Nephron (organoid): ENCODE data around the gene DIAPH2.

Experiments
- H3K27ac Mint-ChIP-seq, 3 experiments: 2 replicates each; pipeline ENCODE4 v1.8.0; 2020; ENCODE audit warnings: mixed read lengths in 3 of 3, mild to moderate bottlenecking in 2 of 3, moderate library complexity in 1 of 3
- H3K27me3 Mint-ChIP-seq: 2 replicates; pipeline ENCODE4 v1.8.0; 2021; ENCODE audit warnings: low read depth, mild to moderate bottlenecking, moderate library complexity, mixed read lengths
- H3K36me3 Mint-ChIP-seq: 2 replicates; pipeline ENCODE4 v1.8.0; 2020; ENCODE audit warnings: low read depth, mixed read lengths
- H3K4me1 Mint-ChIP-seq: 2 replicates; pipeline ENCODE4 v1.8.0; 2020; ENCODE audit warnings: mixed read lengths
- H3K4me3 Mint-ChIP-seq, 3 experiments: 2 replicates each; pipeline ENCODE4 v1.8.0; 2020; ENCODE audit warnings: mild to moderate bottlenecking in 3 of 3, mixed read lengths in 3 of 3, moderate library complexity in 2 of 3
- H3K9me3 Mint-ChIP-seq: 2 replicates; pipeline ENCODE4 v1.8.0; 2020; ENCODE audit warnings: mixed read lengths
- CTCF ChIP-seq, 3 experiments: fragments of 200-600 bp; sonication (generic); IDR thresholded peaks; one replicate each; pipeline ENCODE4 v1.5.0; 2021; ENCODE audit warnings: antibody characterized with exemption in 3 of 3; ENCODE audit not compliant: unreplicated experiment in 3 of 3

DIAPH2 gene

GRCh38 chrX:96979766-96980165 is 295.1 kb downstream of the DIAPH2 start:
- H3K4me3 Mint-ChIP-seq = no peak overlapping the region
- no peak for TF ChIP-seq CTCF (IDR thresholded peaks at IDR 0.05; ENCODE audit: unreplicated experiment in 3 of 3)
- H3K27me3 Mint-ChIP-seq = no peaks in the 10 kb centered on the region
- no peak overlapping the region for H3K27ac Mint-ChIP-seq
- H3K36me3 Mint-ChIP-seq = no peaks in the 10 kb centered on the region
- H3K4me1 Mint-ChIP-seq = no peaks in the 10 kb centered on the region
- no peaks in the 10 kb centered on the region for H3K9me3 Mint-ChIP-seq

GRCh38 chrX:96982161-96982560 is 297.5 kb downstream of the DIAPH2 start:
- Mint-ChIP-seq H3K36me3 (no peaks in the 10 kb centered on the region), H3K4me3 (no peak overlapping the region)
- no peak for TF ChIP-seq CTCF (IDR thresholded peaks at IDR 0.05; ENCODE audit: unreplicated experiment in 3 of 3)

DNA sequence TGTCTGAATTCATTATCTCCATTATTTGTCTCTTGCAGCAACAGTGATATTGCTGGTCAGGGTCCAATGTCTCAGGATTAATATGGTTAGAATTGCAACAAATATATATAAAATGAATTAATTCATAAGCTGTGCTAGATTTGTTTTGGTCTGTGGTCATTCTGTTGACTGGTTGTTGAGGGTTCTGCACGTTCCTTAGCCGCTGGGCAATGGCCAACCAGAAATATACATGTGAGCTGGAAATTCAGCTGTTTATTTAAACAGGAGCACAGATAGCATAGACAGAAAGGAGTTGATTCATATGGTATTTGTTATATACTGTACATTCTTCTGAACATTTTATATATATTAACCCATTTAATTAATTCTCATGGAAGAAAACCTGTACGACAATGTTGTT is 299.9 kb downstream of the DIAPH2 start:
- Mint-ChIP-seq H3K27ac (no peak overlapping the region), H3K4me3 (no peak overlapping the region), H3K36me3 (no peaks in the 10 kb centered on the region), H3K27me3 (no peaks in the 10 kb centered on the region), H3K4me1 (no peaks in the 10 kb centered on the region), H3K9me3 (no peaks in the 10 kb centered on the region)
- TF ChIP-seq CTCF (IDR thresholded peaks at IDR 0.05; ENCODE audit: unreplicated experiment in 3 of 3) = no peak

More at GRCh38 chrX:96982161-96982560, 297.5 kb downstream of the DIAPH2 start:
- Mint-ChIP-seq H3K27me3 (no peaks in the 10 kb centered on the region), H3K9me3 (no peaks in the 10 kb centered on the region), H3K4me1 (no peaks in the 10 kb centered on the region), H3K27ac (no peak overlapping the region)

- Mint-ChIP-seq H3K27me3 (no peaks in the 10 kb centered on the region), H3K4me1 (no peaks in the 10 kb centered on the region), H3K27ac (no peak overlapping the region), H3K4me3 (no peak overlapping the region), H3K36me3 (no peaks in the 10 kb centered on the region), H3K9me3 (no peaks in the 10 kb centered on the region)
- TF ChIP-seq CTCF (IDR thresholded peaks at IDR 0.05; ENCODE audit: unreplicated experiment in 3 of 3) = no peak
These were observed 300.4 kb downstream of the DIAPH2 start for GRCh38 chrX:96985046-96985445.

- TF ChIP-seq CTCF (IDR thresholded peaks at IDR 0.05; ENCODE audit: unreplicated experiment in 3 of 3) = no peak
- no peaks in the 10 kb centered on the region for H3K27me3 Mint-ChIP-seq
- no peaks in the 10 kb centered on the region for H3K4me1 Mint-ChIP-seq
- no peaks in the 10 kb centered on the region for H3K36me3 Mint-ChIP-seq
- no peak overlapping the region for H3K4me3 Mint-ChIP-seq
- H3K9me3 Mint-ChIP-seq = no peaks in the 10 kb centered on the region
- H3K27ac Mint-ChIP-seq = no peak overlapping the region
These were observed 302.6 kb downstream of the DIAPH2 start for GRCh38 chrX:96987228-96987627.

- H3K4me3 Mint-ChIP-seq = no peak overlapping the region
- peak overlapping the region in 1 of 3 experiments; percentile 72 for H3K27ac Mint-ChIP-seq
- H3K4me1 Mint-ChIP-seq = peaks cover 4% of the 10 kb centered on the region
- no peaks in the 10 kb centered on the region for H3K27me3 Mint-ChIP-seq
- no peaks in the 10 kb centered on the region for H3K36me3 Mint-ChIP-seq
- TF ChIP-seq CTCF (IDR thresholded peaks at IDR 0.05; ENCODE audit: unreplicated experiment in 3 of 3) = no peak
- H3K9me3 Mint-ChIP-seq = no peaks in the 10 kb centered on the region
These were observed 305.4 kb downstream of the DIAPH2 start for GRCh38 chrX:96989830-96990571.
